NCI-H2196 (cell line): ENCODE measurements around the gene MIEF2.

ENCODE experiments used
- DNase-seq: peaks from one replicate; lab custom pipeline; 2025; ENCODE audit not compliant: unreplicated experiment; lab: John Stamatoyannopoulos, UW

MIEF2 gene

GRCh38 chr17:18234853-18235380, 25.5 kb upstream of the MIEF2 start:
- DNase-seq, result no peak

- DNase-seq, result no peak
Measured at GRCh38 chr17:18235743-18236256, 24.7 kb upstream of the MIEF2 start.

GRCh38 chr17:18236494-18236893, 24.0 kb upstream of the MIEF2 start:
- DNase-seq, result no peak

- no peak for DNase-seq
Measured at GRCh38 chr17:18237461-18237860, 23.0 kb upstream of the MIEF2 start.

GRCh38 chr17:18238299-18238698, 22.2 kb upstream of the MIEF2 start:
- no peak for DNase-seq

- DNase-seq, result no peak
Measured at GRCh38 chr17:18240449-18240848, 20.0 kb upstream of the MIEF2 start.

GRCh38 chr17:18241229-18241871, 19.1 kb upstream of the MIEF2 start:
- DNase-seq, result no peak

GRCh38 chr17:18245038-18245776, 15.3 kb upstream of the MIEF2 start:
- no peak for DNase-seq

GRCh38 chr17:18246109-18246725, 14.2 kb upstream of the MIEF2 start:
- DNase-seq, result no peak

- peak; percentile 76 for DNase-seq
Measured at GRCh38 chr17:18246880-18247612, 13.4 kb upstream of the MIEF2 start.

GRCh38 chr17:18247613-18248001, 12.9 kb upstream of the MIEF2 start:
- DNase-seq, result peak; percentile 16

GRCh38 chr17:18248300-18248731, 12.1 kb upstream of the MIEF2 start:
- peak; percentile 37 for DNase-seq

GRCh38 chr17:18248811-18249210, 11.7 kb upstream of the MIEF2 start:
- DNase-seq, result no peak

GRCh38 chr17:18250259-18250658, 10.2 kb upstream of the MIEF2 start:
- peak; percentile 40 for DNase-seq

- DNase-seq, result no peak
Measured at GRCh38 chr17:18250708-18251107, 9.8 kb upstream of the MIEF2 start.

GRCh38 chr17:18251204-18251603, 9.3 kb upstream of the MIEF2 start:
- DNase-seq, result no peak

- DNase-seq, result no peak
Measured at GRCh38 chr17:18252160-18252559, 8.3 kb upstream of the MIEF2 start.

- no peak for DNase-seq
Measured at GRCh38 chr17:18253187-18253884, 7.1 kb upstream of the MIEF2 start.

GRCh38 chr17:18253947-18254821, 6.3 kb upstream of the MIEF2 start:
- DNase-seq, result no peak
